WERI-Rb-1 (cell line): Measurements from ENCODE around the gene PLPP1.

Experiments
- DNase-seq: peaks from one replicate; pipeline ENCODE4 v3.0.0-alpha.2; 2020
- H3K27ac ChIP-seq: fragments of 250-450 bp; sonication (Bioruptor Pico); 2 replicates; pipeline ENCODE4 v1.5.1; 2020; ENCODE audit warnings: mild to moderate bottlenecking, moderate library complexity
- H3K27me3 ChIP-seq: fragments of 250-450 bp; sonication (Bioruptor Pico); 2 replicates; pipeline ENCODE4 v1.5.1; 2021; ENCODE audit warnings: mild to moderate bottlenecking, low read depth, moderate library complexity; ENCODE audit not compliant: insufficient read depth, severe bottlenecking
- H3K36me3 ChIP-seq: fragments of 250-450 bp; sonication (Bioruptor Pico); 2 replicates; pipeline ENCODE4 v1.5.1; 2020; ENCODE audit warnings: mild to moderate bottlenecking, moderate library complexity
- H3K4me3 ChIP-seq: 2 replicates; pipeline ENCODE4 v1.5.1; 2011; ENCODE audit warnings: low read depth, mild to moderate bottlenecking, control low read depth, low read length
- H3K9me3 ChIP-seq: fragments of 250-450 bp; sonication (Bioruptor Pico); 2 replicates; pipeline ENCODE4 v1.5.1; 2021; ENCODE audit warnings: mild to moderate bottlenecking, moderate library complexity; ENCODE audit not compliant: severe bottlenecking
- TF ChIP-seq, protein P1 (sequence below): IDR thresholded peaks from 2 replicates; pipeline ENCODE4 v1.5.1; 2011; ENCODE audit warnings: low read depth, mild to moderate bottlenecking, control low read depth, inconsistent platforms, low read length

PLPP1 gene

GRCh38 chr5:55469839-55470238 lies 64.9 kb downstream of the PLPP1 start:
- Histone ChIP-seq H3K36me3 (no peaks in the 10 kb centered on the region), H3K4me3 (no peak overlapping the region), H3K27me3 (no peaks in the 10 kb centered on the region), H3K27ac (no peak overlapping the region), H3K9me3 (no peaks in the 10 kb centered on the region)
- TF ChIP-seq, protein P1, sequence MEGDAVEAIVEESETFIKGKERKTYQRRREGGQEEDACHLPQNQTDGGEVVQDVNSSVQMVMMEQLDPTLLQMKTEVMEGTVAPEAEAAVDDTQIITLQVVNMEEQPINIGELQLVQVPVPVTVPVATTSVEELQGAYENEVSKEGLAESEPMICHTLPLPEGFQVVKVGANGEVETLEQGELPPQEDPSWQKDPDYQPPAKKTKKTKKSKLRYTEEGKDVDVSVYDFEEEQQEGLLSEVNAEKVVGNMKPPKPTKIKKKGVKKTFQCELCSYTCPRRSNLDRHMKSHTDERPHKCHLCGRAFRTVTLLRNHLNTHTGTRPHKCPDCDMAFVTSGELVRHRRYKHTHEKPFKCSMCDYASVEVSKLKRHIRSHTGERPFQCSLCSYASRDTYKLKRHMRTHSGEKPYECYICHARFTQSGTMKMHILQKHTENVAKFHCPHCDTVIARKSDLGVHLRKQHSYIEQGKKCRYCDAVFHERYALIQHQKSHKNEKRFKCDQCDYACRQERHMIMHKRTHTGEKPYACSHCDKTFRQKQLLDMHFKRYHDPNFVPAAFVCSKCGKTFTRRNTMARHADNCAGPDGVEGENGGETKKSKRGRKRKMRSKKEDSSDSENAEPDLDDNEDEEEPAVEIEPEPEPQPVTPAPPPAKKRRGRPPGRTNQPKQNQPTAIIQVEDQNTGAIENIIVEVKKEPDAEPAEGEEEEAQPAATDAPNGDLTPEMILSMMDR = no peak
- no peak for DNase-seq

DNA sequence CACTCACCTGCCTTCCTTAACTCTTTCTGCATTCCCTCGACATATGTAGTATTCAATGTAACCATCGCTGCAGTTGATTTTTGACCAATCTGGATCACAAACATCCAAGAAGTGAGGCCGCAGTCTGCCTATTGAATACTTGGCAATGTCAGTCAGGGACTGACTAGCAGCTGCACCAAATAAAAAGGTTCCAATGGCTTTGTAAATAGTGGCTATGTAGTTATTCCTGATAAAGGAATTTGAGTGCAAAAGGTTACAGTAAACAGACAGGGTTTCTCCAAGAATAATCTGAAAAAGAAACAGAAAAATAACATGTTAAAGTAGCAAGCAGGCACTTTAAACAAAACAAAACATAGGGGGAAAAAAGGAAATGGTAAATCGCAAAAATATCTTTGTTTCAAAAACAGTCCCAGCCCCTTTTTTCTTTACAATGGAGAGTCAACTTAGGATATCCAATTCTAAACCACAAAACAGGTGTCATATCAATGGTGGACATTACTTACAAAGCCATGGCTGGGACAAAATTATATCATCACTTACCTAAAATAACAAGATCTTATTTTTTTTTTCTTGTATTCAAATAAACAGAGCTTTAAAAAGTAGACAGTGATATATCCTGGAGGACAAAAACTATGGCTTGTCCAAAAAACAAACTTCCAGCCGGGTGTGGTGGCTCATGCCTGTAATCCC lies 66.8 kb downstream of the PLPP1 start:
- Histone ChIP-seq H3K36me3 (no peaks in the 10 kb centered on the region), H3K9me3 (no peaks in the 10 kb centered on the region), H3K27me3 (no peaks in the 10 kb centered on the region), H3K4me3 (no peak overlapping the region), H3K27ac (no peak overlapping the region)
- no peak for DNase-seq
- TF ChIP-seq, protein P1 = no peak

- H3K9me3 ChIP-seq = no peaks in the 10 kb centered on the region
- DNase-seq = no peak
- no peak overlapping the region for H3K27ac ChIP-seq
- H3K36me3 ChIP-seq = no peaks in the 10 kb centered on the region
- H3K4me3 ChIP-seq = no peak overlapping the region
- H3K27me3 ChIP-seq = no peaks in the 10 kb centered on the region
- TF ChIP-seq, protein P1 = no peak
These were observed 71.2 kb downstream of the PLPP1 start for GRCh38 chr5:55463613-55464012.

- no peak overlapping the region for H3K27ac ChIP-seq
- no peaks in the 10 kb centered on the region for H3K9me3 ChIP-seq
- TF ChIP-seq, protein P1 = no peak
- no peaks in the 10 kb centered on the region for H3K36me3 ChIP-seq
- no peak overlapping the region for H3K4me3 ChIP-seq
- H3K27me3 ChIP-seq = no peaks in the 10 kb centered on the region
- no peak for DNase-seq
These were observed 75.2 kb downstream of the PLPP1 start for GRCh38 chr5:55459572-55459971.

- Histone ChIP-seq H3K27me3 (no peaks in the 10 kb centered on the region), H3K4me3 (no peak overlapping the region), H3K27ac (no peak overlapping the region), H3K36me3 (no peaks in the 10 kb centered on the region), H3K9me3 (no peaks in the 10 kb centered on the region)
- TF ChIP-seq, protein P1 = no peak
- no peak for DNase-seq
These were observed 78.4 kb downstream of the PLPP1 start for GRCh38 chr5:55456216-55456895.
